CD14-positive monocyte (primary cell): ENCODE measurements around the gene GYPC. TPM values are rescaled to one million over a fixed set of nuclear protein-coding genes. Genes with fewer than 3 reads are reported as not detected.
"Not testable (repeated sequence)": the region's sequence is repeated elsewhere in the genome, so short reads cannot be mapped to it uniquely, and the experiment has no call there.

Source experiments
- DNase-seq, 3 donors: peaks; one replicate each; pipeline ENCODE4 v3.0.0-alpha.2; 2011 to 2022
- H2AFZ ChIP-seq: 2 replicates; pipeline ENCODE4 v1.6.0; 2012; ENCODE audit warnings: mild to moderate bottlenecking, low read depth, low read length, inconsistent platforms; ENCODE audit not compliant: insufficient read depth, poor library complexity, severe bottlenecking
- H3K27ac ChIP-seq, 2 donors: 1 replicate in 1 of 2; 2 replicates in 1 of 2; pipeline ENCODE4 v1.5.1; 2012 to 2013; ENCODE audit warnings: low read length in 2 of 2, control low read depth in 1 of 2, inconsistent platforms in 1 of 2, low read depth in 1 of 2, mild to moderate bottlenecking in 1 of 2
- H3K27me3 ChIP-seq, 2 donors: one replicate each; pipeline versions ENCODE4 v1.6.0 to v1.6.1; 2011 to 2013; ENCODE audit warnings: low read length in 2 of 2; ENCODE audit not compliant: control insufficient read depth in 2 of 2, insufficient read depth in 2 of 2
- H3K36me3 ChIP-seq, 2 donors: replicated peaks in 1 of 2; 1 replicate in 1 of 2; 2 replicates in 1 of 2; pipeline versions ENCODE4 v1.5.1 to v1.6.1; 2012 to 2013; ENCODE audit warnings: low read length in 2 of 2, control low read depth in 1 of 2, inconsistent platforms in 1 of 2, mild to moderate bottlenecking in 1 of 2; ENCODE audit not compliant: insufficient read depth in 2 of 2, control insufficient read depth in 1 of 2
- H3K4me1 ChIP-seq, 2 donors: 1 replicate in 1 of 2; 2 replicates in 1 of 2; pipeline versions ENCODE4 v1.5.1 to v1.6.1; 2012 to 2013; ENCODE audit warnings: low read length in 2 of 2, control low read depth in 1 of 2, inconsistent platforms in 1 of 2, mild to moderate bottlenecking in 1 of 2, moderate library complexity in 1 of 2; ENCODE audit not compliant: insufficient read depth in 2 of 2, control insufficient read depth in 1 of 2
- H3K4me2 ChIP-seq: replicated peaks from 2 replicates; pipeline ENCODE3; 2012; ENCODE audit warnings: low read length, moderate library complexity, mild to moderate bottlenecking; ENCODE audit not compliant: poor library complexity, severe bottlenecking; ENCODE audit errors: extremely low read depth
- H3K4me3 ChIP-seq, 3 experiments: fragments of 200-600 bp in 1 of 3; sonication (generic) in 1 of 3; replicated peaks in 1 of 3; 1 replicate in 2 of 3; 2 replicates in 1 of 3; pipeline ENCODE4 v1.5.1; 2011 to 2013; ENCODE audit warnings: low read length in 3 of 3, mild to moderate bottlenecking in 3 of 3, control low read depth in 2 of 3, low read depth in 2 of 3, inconsistent platforms in 1 of 3, moderate library complexity in 1 of 3
- H3K79me2 ChIP-seq: 2 replicates; pipeline ENCODE4 v1.6.0; 2012; ENCODE audit warnings: mild to moderate bottlenecking, control low read depth, inconsistent platforms, low read length, moderate library complexity; ENCODE audit not compliant: insufficient read depth
- H3K9ac ChIP-seq: 2 replicates; pipeline ENCODE4 v1.6.0; 2017; ENCODE audit warnings: low read length, mild to moderate bottlenecking; ENCODE audit not compliant: insufficient read depth, poor library complexity, severe bottlenecking
- H3K9me3 ChIP-seq, 2 donors: replicated peaks in 1 of 2; 1 replicate in 1 of 2; 2 replicates in 1 of 2; pipeline versions ENCODE4 v1.5.1 to v1.6.1; 2012 to 2013; ENCODE audit warnings: low read length in 2 of 2, control low read depth in 1 of 2; ENCODE audit not compliant: control insufficient read depth in 1 of 2, insufficient read depth in 1 of 2
- H4K20me1 ChIP-seq: 2 replicates; pipeline ENCODE4 v1.6.0; 2012; ENCODE audit warnings: mild to moderate bottlenecking, low read length, control low read depth, moderate library complexity; ENCODE audit not compliant: insufficient read depth
- H3K27ac Mint-ChIP-seq, 7 donors: one replicate each; pipeline ENCODE4 v1.8.0; 2020; ENCODE audit warnings: mild to moderate bottlenecking in 7 of 7, mixed read lengths in 7 of 7, moderate library complexity in 6 of 7, inconsistent platforms in 2 of 7
- H3K27me3 Mint-ChIP-seq, 3 donors: one replicate each; pipeline ENCODE4 v1.8.0; 2021 to 2022; ENCODE audit warnings: low read depth in 3 of 3, mild to moderate bottlenecking in 3 of 3, mixed read lengths in 3 of 3, moderate library complexity in 3 of 3, inconsistent platforms in 1 of 3
- H3K36me3 Mint-ChIP-seq, 2 donors: one replicate each; pipeline ENCODE4 v1.8.0; 2020; ENCODE audit warnings: mixed read lengths in 2 of 2, inconsistent platforms in 1 of 2, mild to moderate bottlenecking in 1 of 2
- H3K4me1 Mint-ChIP-seq: one replicate; pipeline ENCODE4 v1.8.0; 2020; ENCODE audit warnings: mild to moderate bottlenecking, mixed read lengths
- H3K4me3 Mint-ChIP-seq, 2 donors: one replicate each; pipeline ENCODE4 v1.8.0; 2020; ENCODE audit warnings: mild to moderate bottlenecking in 2 of 2, mixed read lengths in 2 of 2, moderate library complexity in 1 of 2
- H3K9me3 Mint-ChIP-seq, 7 donors: one replicate each; pipeline ENCODE4 v1.8.0; 2020 to 2022; ENCODE audit warnings: mixed read lengths in 7 of 7, mild to moderate bottlenecking in 6 of 7, moderate library complexity in 6 of 7, inconsistent platforms in 2 of 7
- WGBS: methylation state at CpG from one replicate; pipeline ENCODE4 v1.1.5; 2013; ENCODE audit warnings: missing lambda C conversion rate; ENCODE audit not compliant: insufficient coverage; 5-methylcytosine and 5-hydroxymethylcytosine counted together
- intact Hi-C, 2 donors: fragments of 100-400 bp; cut with micrococcal nuclease; formaldehyde crosslinking; loops; one replicate each; pipeline versions ENCODE4 v1.15.0 to v1.15.1; 2023
- polyA plus RNA-seq, 3 donors: library from polyadenylated mRNA; depleted of rRNA in 1 of 3; unstranded in 2 of 3; stranded (reverse) in 1 of 3; fragments of 300-500 nt in 2 of 3; fragments of >200 nt in 1 of 3; fragmentation: Illumina TruSeq in 2 of 3; gene quantifications; 1 replicate in 2 of 3; 2 replicates in 1 of 3; pipeline ENCODE4 v1.2.3, GENCODE V29; 2012 to 2021
- TF ChIP-seq, protein P1 (sequence below): fragments of 200-600 bp; IDR thresholded peaks from one replicate; pipeline ENCODE4 v1.8.0; 2022; ENCODE audit warnings: antibody characterized with exemption, mild to moderate bottlenecking

Gene GYPC
- polyA plus RNA-seq, 3 donors = 20.0 to 36.1 (median 21.7) TPM

GRCh38 chr2:126638746-126639145, 17.2 kb upstream of the GYPC start:
- no peaks in the 10 kb centered on the region for H3K36me3 ChIP-seq
- H3K79me2 ChIP-seq = no peaks in the 10 kb centered on the region
- no peak overlapping the region for H3K4me2 ChIP-seq
- TF ChIP-seq, protein P1, sequence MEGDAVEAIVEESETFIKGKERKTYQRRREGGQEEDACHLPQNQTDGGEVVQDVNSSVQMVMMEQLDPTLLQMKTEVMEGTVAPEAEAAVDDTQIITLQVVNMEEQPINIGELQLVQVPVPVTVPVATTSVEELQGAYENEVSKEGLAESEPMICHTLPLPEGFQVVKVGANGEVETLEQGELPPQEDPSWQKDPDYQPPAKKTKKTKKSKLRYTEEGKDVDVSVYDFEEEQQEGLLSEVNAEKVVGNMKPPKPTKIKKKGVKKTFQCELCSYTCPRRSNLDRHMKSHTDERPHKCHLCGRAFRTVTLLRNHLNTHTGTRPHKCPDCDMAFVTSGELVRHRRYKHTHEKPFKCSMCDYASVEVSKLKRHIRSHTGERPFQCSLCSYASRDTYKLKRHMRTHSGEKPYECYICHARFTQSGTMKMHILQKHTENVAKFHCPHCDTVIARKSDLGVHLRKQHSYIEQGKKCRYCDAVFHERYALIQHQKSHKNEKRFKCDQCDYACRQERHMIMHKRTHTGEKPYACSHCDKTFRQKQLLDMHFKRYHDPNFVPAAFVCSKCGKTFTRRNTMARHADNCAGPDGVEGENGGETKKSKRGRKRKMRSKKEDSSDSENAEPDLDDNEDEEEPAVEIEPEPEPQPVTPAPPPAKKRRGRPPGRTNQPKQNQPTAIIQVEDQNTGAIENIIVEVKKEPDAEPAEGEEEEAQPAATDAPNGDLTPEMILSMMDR = no peak
- WGBS = 83% methylated on average over 2 of the region's 6 CpGs
- Mint-ChIP-seq H3K4me3 (no peak overlapping the region), H3K4me1 (peaks cover 11% of the 10 kb centered on the region), H3K9me3 (peaks cover 0 to under 1% (median 0%) of the 10 kb centered on the region in 7 donors), H3K36me3 (no peaks in the 10 kb centered on the region), H3K27ac (no peak overlapping the region), H3K27me3 (peaks cover 0 to 2% (median 1%) of the 10 kb centered on the region in 3 donors)
- no peak overlapping the region for H3K9ac ChIP-seq
- H3K4me3 ChIP-seq = no peak overlapping the region
- H3K27me3 ChIP-seq = no peaks in the 10 kb centered on the region
- no peaks in the 10 kb centered on the region for H3K9me3 ChIP-seq
- peaks cover 1 to 4% of the 10 kb centered on the region in 2 donors for H3K4me1 ChIP-seq
- H2AFZ ChIP-seq = no peak overlapping the region
- no peaks in the 10 kb centered on the region for H4K20me1 ChIP-seq
- intact Hi-C loops = no loop called here
- no peak for DNase-seq
- no peak overlapping the region for H3K27ac ChIP-seq

DNA sequence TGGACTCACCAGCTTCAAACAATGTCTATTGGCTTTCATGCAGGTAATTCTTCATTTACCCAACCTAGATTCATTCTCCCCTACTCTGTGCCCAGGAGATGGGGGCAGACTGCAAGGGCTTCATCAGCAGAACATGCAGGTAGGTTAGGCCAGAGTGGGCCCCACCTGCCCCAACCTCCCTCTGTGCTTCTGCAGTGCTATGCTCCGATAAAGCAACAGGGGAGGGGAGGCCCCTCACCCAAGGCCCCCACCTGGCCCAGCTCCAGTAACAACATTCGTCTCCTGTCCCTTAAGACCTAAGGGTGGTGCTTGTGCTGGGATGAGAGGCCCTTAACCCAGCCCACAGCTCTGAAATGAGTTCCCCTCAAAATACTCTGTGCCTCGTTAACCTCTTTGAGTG, 16.7 kb upstream of the GYPC start:
- TF ChIP-seq, protein P1 = no peak
- H4K20me1 ChIP-seq = no peaks in the 10 kb centered on the region
- no peaks in the 10 kb centered on the region for H3K36me3 ChIP-seq
- H3K27me3 Mint-ChIP-seq = peaks cover 0 to 2% (median 1%) of the 10 kb centered on the region in 3 donors
- no peak overlapping the region for H3K27ac ChIP-seq
- H2AFZ ChIP-seq = no peak overlapping the region
- H3K4me3 ChIP-seq = no peak overlapping the region
- peaks cover 13% of the 10 kb centered on the region for H3K4me1 Mint-ChIP-seq
- H3K4me2 ChIP-seq = no peak overlapping the region
- H3K4me3 Mint-ChIP-seq = no peak overlapping the region
- peaks cover 0 to 5% (median 3%) of the 10 kb centered on the region in 7 donors for H3K9me3 Mint-ChIP-seq
- no peak overlapping the region for H3K27ac Mint-ChIP-seq
- intact Hi-C loops = no loop called here
- H3K79me2 ChIP-seq = no peaks in the 10 kb centered on the region
- WGBS = 90% methylated on average over 3 of the region's 3 CpGs
- no peaks in the 10 kb centered on the region for H3K9me3 ChIP-seq
- no peaks in the 10 kb centered on the region for H3K27me3 ChIP-seq
- H3K9ac ChIP-seq = no peak overlapping the region
- no peak for DNase-seq
- no peaks in the 10 kb centered on the region for H3K36me3 Mint-ChIP-seq
- H3K4me1 ChIP-seq = peaks cover 6 to 10% of the 10 kb centered on the region in 2 donors

- 97% methylated on average over 6 of the region's 9 CpGs for WGBS
- not testable (repeated sequence) for H3K36me3 Mint-ChIP-seq
- peaks cover 25% of the 10 kb centered on the region for H3K4me1 Mint-ChIP-seq
These were observed 14.7 kb upstream of the GYPC start for GRCh38 chr2:126641294-126641693.

More at GRCh38 chr2:126641294-126641693, 14.7 kb upstream of the GYPC start:
- H3K36me3 ChIP-seq, DNase-seq, H3K4me3 Mint-ChIP-seq, intact Hi-C loops, H4K20me1 ChIP-seq, H3K9me3 ChIP-seq, H3K9me3 Mint-ChIP-seq, H2AFZ ChIP-seq, H3K4me3 ChIP-seq, H3K9ac ChIP-seq, H3K27ac Mint-ChIP-seq, H3K4me2 ChIP-seq, H3K27ac ChIP-seq, H3K27me3 Mint-ChIP-seq, H3K79me2 ChIP-seq, H3K27me3 ChIP-seq: not testable (repeated sequence)
- peaks cover 20 to 21% of the 10 kb centered on the region in 2 donors for H3K4me1 ChIP-seq
